ENCODE results near the gene KMT2E.

Gene KMT2E

GRCh38 chr7:105151152-105151551, 137.1 kb downstream of the KMT2E start:
- no peak for DNase-seq (ENCODE audit: low spot score)
- in situ Hi-C loops (cut with MboI; ENCODE audit: low pct_unique_long_range_greater_than_20kb, low sequenced_read_pairs, unreplicated experiment): no loop called here
- TF ChIP-seq CTCF (IDR thresholded peaks at IDR 0.05; ENCODE audit: extremely low read depth, insufficient read depth, missing control alignments): no peak

GRCh38 chr7:105153531-105153930, 139.5 kb downstream of the KMT2E start:
- DNase-seq (ENCODE audit: low spot score): no peak
- no peak for TF ChIP-seq CTCF (IDR thresholded peaks at IDR 0.05; ENCODE audit: extremely low read depth, insufficient read depth, missing control alignments)
- in situ Hi-C loops (cut with MboI; ENCODE audit: low pct_unique_long_range_greater_than_20kb, low sequenced_read_pairs, unreplicated experiment): no loop called here

- TF ChIP-seq CTCF (IDR thresholded peaks at IDR 0.05; ENCODE audit: extremely low read depth, insufficient read depth, missing control alignments): no peak
- in situ Hi-C loops (cut with MboI; ENCODE audit: low pct_unique_long_range_greater_than_20kb, low sequenced_read_pairs, unreplicated experiment): no loop called here
- DNase-seq (ENCODE audit: low spot score): no peak
These were observed 140.1 kb downstream of the KMT2E start for GRCh38 chr7:105154084-105154483.

- no peak for TF ChIP-seq CTCF (IDR thresholded peaks at IDR 0.05; ENCODE audit: extremely low read depth, insufficient read depth, missing control alignments)
- DNase-seq (ENCODE audit: low spot score): no peak
- in situ Hi-C loops (cut with MboI; ENCODE audit: low pct_unique_long_range_greater_than_20kb, low sequenced_read_pairs, unreplicated experiment): no loop called here
These were observed 142.7 kb downstream of the KMT2E start for GRCh38 chr7:105156731-105157130.

- TF ChIP-seq CTCF (IDR thresholded peaks at IDR 0.05; ENCODE audit: extremely low read depth, insufficient read depth, missing control alignments): no peak
- in situ Hi-C loops (cut with MboI; ENCODE audit: low pct_unique_long_range_greater_than_20kb, low sequenced_read_pairs, unreplicated experiment): no loop called here
- no peak for DNase-seq (ENCODE audit: low spot score)
These were observed 143.3 kb downstream of the KMT2E start for GRCh38 chr7:105157278-105157677.

- no peak for DNase-seq (ENCODE audit: low spot score)
- in situ Hi-C loops (cut with MboI; ENCODE audit: low pct_unique_long_range_greater_than_20kb, low sequenced_read_pairs, unreplicated experiment): no loop called here
- TF ChIP-seq CTCF (IDR thresholded peaks at IDR 0.05; ENCODE audit: extremely low read depth, insufficient read depth, missing control alignments): no peak
These were observed 147.4 kb downstream of the KMT2E start for GRCh38 chr7:105161366-105161765.
